Neutrophil (primary cell): Measurements from ENCODE around the gene SRSF10.
"Not testable (repeated sequence)": the region's sequence is repeated elsewhere in the genome, so short reads cannot be mapped to it uniquely, and the experiment has no call there.

Experiments
- H3K27ac ChIP-seq: fragments of 200-600 bp; sonication (generic); 2 replicates; pipeline ENCODE4 v1.5.1; 2016; ENCODE audit warnings: mild to moderate bottlenecking, moderate library complexity
- H3K27me3 ChIP-seq: fragments of 200-600 bp; sonication (generic); 2 replicates; pipeline ENCODE4 v1.6.0; 2016; ENCODE audit warnings: mild to moderate bottlenecking
- H3K36me3 ChIP-seq: fragments of 200-600 bp; sonication (generic); 2 replicates; pipeline ENCODE4 v1.5.1; 2017
- H3K4me1 ChIP-seq, 2 experiments: fragments of 200-600 bp in 1 of 2; sonication (generic) in 1 of 2; 1 replicate in 1 of 2; 2 replicates in 1 of 2; pipeline versions ENCODE4 v1.5.1 to v1.6.1; 2013 to 2016; ENCODE audit warnings: low read depth in 1 of 2, low read length in 1 of 2, mild to moderate bottlenecking in 1 of 2, moderate library complexity in 1 of 2; ENCODE audit not compliant: control insufficient read depth in 1 of 2, insufficient read depth in 1 of 2
- H3K4me3 ChIP-seq, 2 experiments: fragments of 200-600 bp in 1 of 2; sonication (generic) in 1 of 2; 1 replicate in 1 of 2; 2 replicates in 1 of 2; pipeline ENCODE4 v1.5.1; 2013 to 2016; ENCODE audit warnings: low read depth in 1 of 2, low read length in 1 of 2, mild to moderate bottlenecking in 1 of 2, moderate library complexity in 1 of 2
- H3K9me3 ChIP-seq: fragments of 200-600 bp; sonication (generic); 2 replicates; pipeline ENCODE4 v1.5.1; 2016
- CTCF ChIP-seq: fragments of 200-600 bp; sonication (generic); IDR thresholded peaks from 2 replicates; pipeline ENCODE4 v1.5.1; 2016; ENCODE audit warnings: antibody characterized with exemption

The SRSF10 gene

DNA sequence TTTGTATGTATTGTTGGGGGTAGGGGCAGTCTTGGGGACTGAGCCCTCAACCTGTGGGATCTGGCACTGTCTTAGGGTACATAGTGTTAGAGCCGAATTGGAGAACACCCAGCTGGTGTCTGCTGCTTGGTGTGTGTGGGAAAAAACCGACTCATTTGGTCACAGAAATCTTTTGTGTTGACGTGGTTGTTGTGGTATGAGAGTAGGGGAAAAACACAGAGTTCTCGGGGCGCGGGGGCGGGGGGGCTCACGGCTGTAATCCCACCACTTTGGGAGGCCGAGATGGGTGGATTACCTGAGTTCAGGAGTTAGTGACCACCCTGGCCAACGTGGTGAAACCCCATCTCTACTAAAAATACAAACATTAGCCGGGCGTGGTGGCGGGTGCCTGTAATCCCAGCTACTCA is 15.3 kb upstream of the SRSF10 start:
- H3K27me3 ChIP-seq, result no peaks in the 10 kb centered on the region
- no peaks in the 10 kb centered on the region for H3K4me1 ChIP-seq
- H3K27ac ChIP-seq, result no peak overlapping the region
- no peaks in the 10 kb centered on the region for H3K9me3 ChIP-seq
- H3K36me3 ChIP-seq, result no peaks in the 10 kb centered on the region
- no peak for TF ChIP-seq CTCF
- no peak overlapping the region for H3K4me3 ChIP-seq

- not testable (repeated sequence) for H3K4me3 ChIP-seq, H3K27ac ChIP-seq, H3K27me3 ChIP-seq, H3K36me3 ChIP-seq, H3K9me3 ChIP-seq, H3K4me1 ChIP-seq
Measured at GRCh38 chr1:23992011-23992410, 11.9 kb upstream of the SRSF10 start.

GRCh38 chr1:23989263-23989662 is 9.1 kb upstream of the SRSF10 start:
- Histone ChIP-seq H3K4me3 (no peak overlapping the region), H3K4me1 (no peaks in the 10 kb centered on the region), H3K36me3 (no peaks in the 10 kb centered on the region), H3K9me3 (no peaks in the 10 kb centered on the region), H3K27me3 (no peaks in the 10 kb centered on the region), H3K27ac (no peak overlapping the region)
- TF ChIP-seq CTCF, result no peak

GRCh38 chr1:23987038-23987437 is 6.9 kb upstream of the SRSF10 start:
- H3K9me3 ChIP-seq, H3K27me3 ChIP-seq, H3K36me3 ChIP-seq, H3K27ac ChIP-seq, H3K4me3 ChIP-seq, H3K4me1 ChIP-seq: not testable (repeated sequence)

- no peaks in the 10 kb centered on the region for H3K27me3 ChIP-seq
- H3K9me3 ChIP-seq, result no peaks in the 10 kb centered on the region
- no peak for TF ChIP-seq CTCF
- peaks cover 8 to 9% of the 10 kb centered on the region in 2 experiments for H3K4me1 ChIP-seq
- H3K36me3 ChIP-seq, result no peaks in the 10 kb centered on the region
- no peak overlapping the region for H3K4me3 ChIP-seq
- H3K27ac ChIP-seq, result no peak overlapping the region
Measured at GRCh38 chr1:23984417-23985186, 4.5 kb upstream of the SRSF10 start.

GRCh38 chr1:23980728-23981070 is 572 bp upstream of the SRSF10 start:
- H3K4me1 ChIP-seq, result peaks cover 20 to 27% of the 10 kb centered on the region in 2 experiments
- peak overlapping the region; percentile 93 to 99 for H3K4me3 ChIP-seq
- H3K27me3 ChIP-seq, result no peaks in the 10 kb centered on the region
- no peaks in the 10 kb centered on the region for H3K9me3 ChIP-seq
- H3K36me3 ChIP-seq, result no peaks in the 10 kb centered on the region
- H3K27ac ChIP-seq, result peak overlapping the region; percentile 94
- TF ChIP-seq CTCF, result no peak
